Gastrocnemius medialis (tissue), 4 donors: ENCODE data around the gene MAN1C1. TPM values are rescaled to one million over a fixed set of nuclear protein-coding genes. Genes with fewer than 3 reads are reported as not detected.
A peak's percentile ranks its signal among the peaks of the same experiment; 100 is the strongest.
"Not testable (repeated sequence)": the region's sequence is repeated elsewhere in the genome, so short reads cannot be mapped to it uniquely, and the experiment has no call there.

Experiments
- ATAC-seq, 2 donors: fragments of 150-250 bp; one replicate each; pipeline ENCODE4 v1.9.1; 2016
- DNase-seq, 2 donors: peaks; one replicate each; pipeline ENCODE4 v3.0.0-alpha.2; 2019
- H3K27ac ChIP-seq, 4 donors: fragments of 200-600 bp; sonication (generic); 1 replicate in 1 of 4; 2 replicates in 3 of 4; pipeline ENCODE4 v1.5.1; 2016 to 2018; ENCODE audit warnings: mild to moderate bottlenecking in 2 of 4, moderate library complexity in 1 of 4
- H3K27me3 ChIP-seq, 3 donors: fragments of 200-600 bp; sonication (generic) in 2 of 3; 1 replicate in 1 of 3; 2 replicates in 2 of 3; pipeline versions ENCODE4 v1.5.1 to v1.6.0; 2016 to 2019; ENCODE audit warnings: mild to moderate bottlenecking in 1 of 3, moderate library complexity in 1 of 3
- H3K36me3 ChIP-seq, 2 donors: fragments of 200-600 bp; sonication (generic) in 1 of 2; one replicate each; pipeline ENCODE4 v1.5.1; 2017 to 2018
- H3K4me1 ChIP-seq, 2 donors: fragments of 200-600 bp; sonication (generic) in 1 of 2; one replicate each; pipeline ENCODE4 v1.5.1; 2016 to 2017; ENCODE audit warnings: mild to moderate bottlenecking in 2 of 2
- H3K4me3 ChIP-seq, 4 donors: fragments of 200-600 bp; sonication (generic) in 3 of 4; 1 replicate in 1 of 4; 2 replicates in 3 of 4; pipeline ENCODE4 v1.5.1; 2016 to 2019; ENCODE audit warnings: mild to moderate bottlenecking in 2 of 4
- H3K9me3 ChIP-seq, 3 donors: fragments of 200-600 bp; sonication (generic) in 2 of 3; 1 replicate in 1 of 3; 2 replicates in 2 of 3; pipeline ENCODE4 v1.5.1; 2016 to 2019
- POLR2A ChIP-seq, 2 donors: fragments of 450-650 bp; IDR thresholded peaks; one replicate each; pipeline ENCODE4 v1.6.1; 2017; ENCODE audit warnings: antibody characterized with exemption in 2 of 2, mild to moderate bottlenecking in 2 of 2, moderate library complexity in 2 of 2
- in situ Hi-C, 4 donors: fragments of 200-750 bp; cut with MboI; loops; one replicate each; pipeline versions ENCODE4 v1.15.0 to v1.8.0; 2017; ENCODE audit warnings: low sequenced_read_pairs in 4 of 4
- intact Hi-C: fragments of 100-400 bp; cut with DNase I; formaldehyde crosslinking; loops from one replicate; pipeline ENCODE4 v1.15.1; 2023; ENCODE audit warnings: low total_unique reads
- total RNA-seq, 4 donors: library from RNA; depleted of rRNA; stranded (reverse); fragments of >200 nt; gene quantifications; one replicate each; pipeline versions ENCODE4 v1.1.0 to v1.2.3, GENCODE V29; 2016
- TF ChIP-seq, protein P1 (sequence below), 5 experiments: fragments of 450-650 bp in 3 of 5; fragments of 200-600 bp in 2 of 5; sonication (generic) in 2 of 5; IDR thresholded peaks in 4 of 5; conservative IDR thresholded peaks in 1 of 5; 1 replicate in 4 of 5; 2 replicates in 1 of 5; pipeline ENCODE4 v1.5.1; 2016 to 2019; ENCODE audit warnings: antibody characterized with exemption in 5 of 5, mild to moderate bottlenecking in 3 of 5, moderate library complexity in 3 of 5

Gene MAN1C1
- total RNA-seq, 4 donors from 2014 or later = 2.0 to 4.4 (median 2.5) TPM

GRCh38 chr1:25581764-25582163, 34.8 kb upstream of the MAN1C1 start:
- intact Hi-C loops = no loop called here
- Histone ChIP-seq H3K4me3 (no peak overlapping the region), H3K9me3 (no peaks in the 10 kb centered on the region), H3K27ac (no peak overlapping the region), H3K27me3 (no peaks in the 10 kb centered on the region), H3K4me1 (peaks cover 13 to 15% of the 10 kb centered on the region in 2 donors), H3K36me3 (no peaks in the 10 kb centered on the region)
- ATAC-seq (no peak), DNase-seq (no peak)
- TF ChIP-seq, protein P1, sequence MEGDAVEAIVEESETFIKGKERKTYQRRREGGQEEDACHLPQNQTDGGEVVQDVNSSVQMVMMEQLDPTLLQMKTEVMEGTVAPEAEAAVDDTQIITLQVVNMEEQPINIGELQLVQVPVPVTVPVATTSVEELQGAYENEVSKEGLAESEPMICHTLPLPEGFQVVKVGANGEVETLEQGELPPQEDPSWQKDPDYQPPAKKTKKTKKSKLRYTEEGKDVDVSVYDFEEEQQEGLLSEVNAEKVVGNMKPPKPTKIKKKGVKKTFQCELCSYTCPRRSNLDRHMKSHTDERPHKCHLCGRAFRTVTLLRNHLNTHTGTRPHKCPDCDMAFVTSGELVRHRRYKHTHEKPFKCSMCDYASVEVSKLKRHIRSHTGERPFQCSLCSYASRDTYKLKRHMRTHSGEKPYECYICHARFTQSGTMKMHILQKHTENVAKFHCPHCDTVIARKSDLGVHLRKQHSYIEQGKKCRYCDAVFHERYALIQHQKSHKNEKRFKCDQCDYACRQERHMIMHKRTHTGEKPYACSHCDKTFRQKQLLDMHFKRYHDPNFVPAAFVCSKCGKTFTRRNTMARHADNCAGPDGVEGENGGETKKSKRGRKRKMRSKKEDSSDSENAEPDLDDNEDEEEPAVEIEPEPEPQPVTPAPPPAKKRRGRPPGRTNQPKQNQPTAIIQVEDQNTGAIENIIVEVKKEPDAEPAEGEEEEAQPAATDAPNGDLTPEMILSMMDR (IDR thresholded peaks at IDR 0.05 in 4 of 5, conservative IDR thresholded peaks at IDR 0.05 in 1 of 5) = no peak
- in situ Hi-C loops = no loop called here

DNA sequence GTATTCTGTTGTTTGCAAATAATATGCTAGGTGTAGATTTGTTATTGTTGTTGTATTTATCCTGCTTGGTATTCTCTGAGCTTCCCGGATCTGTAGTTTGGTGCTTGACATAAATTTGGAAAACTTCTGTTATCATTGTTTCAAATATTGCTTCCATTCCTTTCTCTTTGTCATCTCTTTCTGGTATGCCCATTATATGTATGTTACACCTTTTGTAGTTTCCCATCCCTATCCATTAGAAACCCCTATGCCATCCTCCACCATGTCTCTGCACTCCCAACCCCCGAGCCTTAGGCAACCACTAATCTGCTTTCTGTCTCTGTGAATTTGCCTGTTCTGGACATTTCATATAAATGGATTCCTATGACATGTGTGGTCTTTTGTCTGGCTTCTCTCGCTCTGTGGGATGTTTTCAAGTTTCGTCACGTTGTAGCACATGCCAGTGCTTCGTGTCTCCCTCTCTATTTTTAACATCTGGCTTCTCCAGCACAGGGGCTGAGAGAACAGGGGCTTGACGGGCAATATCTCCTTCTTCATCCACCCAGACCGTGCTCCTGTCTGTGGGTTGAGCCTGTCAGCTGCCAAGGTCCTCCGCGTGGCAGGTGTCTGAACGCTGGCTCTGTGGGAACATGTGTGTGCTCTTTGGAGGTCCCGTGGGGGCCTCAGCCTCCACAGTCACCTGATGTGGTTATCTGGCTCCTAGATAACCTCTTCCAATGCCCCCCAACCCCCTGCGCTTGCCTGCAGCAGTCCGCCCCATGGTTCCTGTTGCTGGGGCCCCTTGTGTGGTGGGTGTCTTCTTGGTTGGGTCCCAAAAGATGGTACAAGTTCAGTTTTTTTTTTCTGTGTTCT, 32.8 kb upstream of the MAN1C1 start:
- Histone ChIP-seq H3K27me3 (no peaks in the 10 kb centered on the region), H3K36me3 (no peaks in the 10 kb centered on the region), H3K4me1 (peaks cover 13 to 15% of the 10 kb centered on the region in 2 donors), H3K4me3 (no peak overlapping the region), H3K27ac (peak overlapping the region in 2 of 4 donors; percentile 4 to 61), H3K9me3 (no peaks in the 10 kb centered on the region)
- TF ChIP-seq, protein P1 (IDR thresholded peaks at IDR 0.05 in 4 of 5, conservative IDR thresholded peaks at IDR 0.05 in 1 of 5) = no peak
- no peak for TF ChIP-seq POLR2A (IDR thresholded peaks at IDR 0.05)
- intact Hi-C loops (no loop called here), in situ Hi-C loops (no loop called here)
- no peak for DNase-seq
- ATAC-seq = peak in 1 of 2 donors; percentile 32

GRCh38 chr1:25586181-25586588, 30.4 kb upstream of the MAN1C1 start:
- Histone ChIP-seq H3K27me3 (no peaks in the 10 kb centered on the region), H3K36me3 (no peaks in the 10 kb centered on the region), H3K9me3 (no peaks in the 10 kb centered on the region), H3K27ac (no peak overlapping the region), H3K4me3 (no peak overlapping the region), H3K4me1 (peaks cover 13 to 19% of the 10 kb centered on the region in 2 donors)
- TF ChIP-seq, protein P1 (IDR thresholded peaks at IDR 0.05 in 4 of 5, conservative IDR thresholded peaks at IDR 0.05 in 1 of 5) = no peak
- no peak for TF ChIP-seq POLR2A (IDR thresholded peaks at IDR 0.05)
- DNase-seq (no peak), ATAC-seq (no peak)
- in situ Hi-C loops (no loop called here), intact Hi-C loops (no loop called here)

GRCh38 chr1:25587290-25587689, 29.3 kb upstream of the MAN1C1 start:
- Histone ChIP-seq H3K9me3 (no peaks in the 10 kb centered on the region), H3K4me3 (no peak overlapping the region)

DNA sequence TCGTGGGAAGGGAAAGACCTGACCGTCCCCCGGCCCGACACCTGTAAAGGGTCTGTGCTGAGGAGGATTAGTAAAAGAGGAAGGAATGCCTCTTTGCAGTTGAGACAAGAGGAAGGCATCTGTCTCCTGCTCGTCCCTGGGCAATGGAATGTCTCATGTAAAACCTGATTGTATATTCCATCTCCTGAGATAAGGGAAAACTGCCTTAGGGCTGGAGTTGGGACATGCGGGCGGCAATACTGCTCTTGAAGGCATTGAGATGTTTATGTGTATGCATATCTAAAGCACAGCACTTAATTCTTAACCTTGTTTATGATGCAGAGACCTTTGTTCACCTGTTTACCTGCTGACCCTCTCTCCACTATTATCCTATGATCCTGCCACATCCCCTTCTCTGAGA, 28.4 kb upstream of the MAN1C1 start:
- H3K9me3 ChIP-seq, H3K27me3 ChIP-seq, DNase-seq, H3K4me3 ChIP-seq, H3K36me3 ChIP-seq, in situ Hi-C loops, H3K27ac ChIP-seq, ATAC-seq, intact Hi-C loops: not testable (repeated sequence)
- H3K4me1 ChIP-seq = peaks cover 13 to 19% of the 10 kb centered on the region in 2 donors

More at GRCh38 chr1:25587290-25587689, 29.3 kb upstream of the MAN1C1 start:
- Histone ChIP-seq H3K27me3 (no peaks in the 10 kb centered on the region), H3K36me3 (no peaks in the 10 kb centered on the region), H3K4me1 (peaks cover 13 to 19% of the 10 kb centered on the region in 2 donors), H3K27ac (no peak overlapping the region)
- in situ Hi-C loops = no loop called here
- ATAC-seq (no peak), DNase-seq (no peak)
- TF ChIP-seq, protein P1 (IDR thresholded peaks at IDR 0.05 in 4 of 5, conservative IDR thresholded peaks at IDR 0.05 in 1 of 5) = no peak
- TF ChIP-seq POLR2A (IDR thresholded peaks at IDR 0.05) = no peak
- intact Hi-C loops = no loop called here

DNA sequence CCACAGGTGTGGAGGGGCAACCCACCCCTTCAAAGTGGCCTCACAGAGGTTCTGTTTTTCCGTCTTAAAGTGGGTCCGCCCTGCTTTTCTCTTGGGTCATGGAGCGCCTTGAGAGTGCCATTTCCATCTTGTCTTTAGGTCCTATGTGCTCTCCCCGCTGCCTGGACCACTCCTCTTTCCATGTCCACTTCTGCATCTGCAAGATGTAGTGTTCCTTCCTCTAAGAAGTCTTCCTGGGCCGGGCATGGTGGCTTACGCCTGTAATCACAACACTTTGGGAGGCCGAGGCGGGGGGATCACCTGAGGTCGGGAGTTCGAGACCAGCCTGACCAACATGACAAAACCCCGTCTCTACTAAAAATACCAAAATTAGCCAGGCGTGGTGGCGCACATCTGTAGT, 27.8 kb upstream of the MAN1C1 start:
- H3K4me3 ChIP-seq, ATAC-seq, H3K36me3 ChIP-seq, in situ Hi-C loops, intact Hi-C loops, H3K9me3 ChIP-seq, DNase-seq, H3K27me3 ChIP-seq, H3K27ac ChIP-seq: not testable (repeated sequence)
- H3K4me1 ChIP-seq = peaks cover 13 to 16% of the 10 kb centered on the region in 2 donors
